HepG2 (cell line): Measurements from ENCODE around the gene CSNK1D. TPM values are rescaled to one million over a fixed set of nuclear protein-coding genes. Genes with fewer than 3 reads are reported as not detected.

Experiments used
- DPF2 ChIP-seq: sonication (generic); formaldehyde crosslinking; IDR thresholded peaks from 2 replicates; pipeline ENCODE4 v1.4.0; 2020; ENCODE audit warnings: mild to moderate bottlenecking, low read depth, missing genetic modification reagents, borderline replicate concordance
- EED ChIP-seq: sonication (generic); formaldehyde crosslinking; IDR thresholded peaks from 2 replicates; pipeline ENCODE4 v1.5.0; 2020; ENCODE audit warnings: mild to moderate bottlenecking, missing genetic modification reagents
- GATAD2A ChIP-seq: IDR thresholded peaks from 2 replicates; pipeline ENCODE4 v1.6.1; 2016
- GLI4 ChIP-seq: sonication (generic); formaldehyde crosslinking; IDR thresholded peaks from 2 replicates; pipeline ENCODE4 v1.5.1; 2020; ENCODE audit warnings: missing genetic modification reagents, mild to moderate bottlenecking, moderate library complexity, borderline replicate concordance
- JDP2 ChIP-seq: sonication (generic); formaldehyde crosslinking; IDR thresholded peaks from 2 replicates; pipeline ENCODE4 v1.8.1; 2022; ENCODE audit warnings: missing genetic modification reagents, borderline replicate concordance
- PHF5A ChIP-seq: IDR thresholded peaks from one replicate; pipeline ENCODE4 v1.6.1; 2018; ENCODE audit warnings: low read depth, missing genetic modification reagents; ENCODE audit not compliant: unreplicated experiment
- POLR2AphosphoS5 ChIP-seq: IDR thresholded peaks from 2 replicates; pipeline ENCODE4 v1.6.1; 2012; ENCODE audit warnings: low read depth, low read length
- RAD51 ChIP-seq: fragments of 450-650 bp; IDR thresholded peaks from 2 replicates; pipeline ENCODE4 v1.6.1; 2016; ENCODE audit warnings: borderline replicate concordance
- RCOR2 ChIP-seq: IDR thresholded peaks from 2 replicates; pipeline ENCODE4 v1.6.1; 2016; ENCODE audit warnings: missing biosample characterization, missing genetic modification reagents
- RXRB ChIP-seq: IDR thresholded peaks from 2 replicates; pipeline ENCODE4 v1.6.1; 2016; ENCODE audit warnings: borderline replicate concordance, missing genetic modification reagents, missing compliant biosample characterization
- SOX6 ChIP-seq, 2 experiments: fragments of 450-650 bp in 1 of 2; sonication (generic) in 1 of 2; formaldehyde crosslinking in 1 of 2; IDR thresholded peaks; 2 replicates each; pipeline versions ENCODE4 v1.4.0 to v1.6.1; 2017 to 2020; ENCODE audit warnings: antibody characterized with exemption in 1 of 2, mild to moderate bottlenecking in 1 of 2, missing genetic modification reagents in 1 of 2
- ZFP37 ChIP-seq: sonication (generic); formaldehyde crosslinking; IDR thresholded peaks from 2 replicates; pipeline ENCODE4 v1.4.0; 2020; ENCODE audit warnings: missing genetic modification reagents, borderline replicate concordance
- ZIK1 ChIP-seq: sonication (generic); formaldehyde crosslinking; IDR thresholded peaks from 2 replicates; pipeline ENCODE4 v1.5.0; 2020; ENCODE audit warnings: mild to moderate bottlenecking, low read depth, missing genetic modification reagents, borderline replicate concordance
- ZNF329 ChIP-seq: sonication (generic); formaldehyde crosslinking; IDR thresholded peaks from 2 replicates; pipeline ENCODE4 v1.9.0; 2021; ENCODE audit warnings: low read depth, mild to moderate bottlenecking, missing genetic modification reagents
- ZNF331 ChIP-seq: sonication (generic); formaldehyde crosslinking; IDR thresholded peaks from 2 replicates; pipeline ENCODE4 v1.4.0; 2020; ENCODE audit warnings: missing genetic modification reagents
- ZNF343 ChIP-seq: sonication (generic); formaldehyde crosslinking; IDR thresholded peaks from 2 replicates; pipeline ENCODE4 v1.4.0; 2020; ENCODE audit warnings: mild to moderate bottlenecking, missing genetic modification reagents
- ZNF432 ChIP-seq: sonication (generic); formaldehyde crosslinking; IDR thresholded peaks from 2 replicates; pipeline ENCODE4 v1.5.0; 2020; ENCODE audit warnings: missing genetic modification reagents, mild to moderate bottlenecking, borderline replicate concordance
- ZNF441 ChIP-seq: sonication (generic); formaldehyde crosslinking; IDR thresholded peaks from 2 replicates; pipeline ENCODE4 v1.7.0; 2021; ENCODE audit warnings: missing genetic modification reagents, borderline replicate concordance
- ZNF724P ChIP-seq: sonication (generic); formaldehyde crosslinking; IDR thresholded peaks from 2 replicates; pipeline ENCODE4 v1.8.0; 2022; ENCODE audit warnings: missing genetic modification reagents, borderline replicate concordance
- ZNF746 ChIP-seq: sonication (generic); formaldehyde crosslinking; IDR thresholded peaks from 2 replicates; pipeline ENCODE4 v1.8.0; 2022; ENCODE audit warnings: mild to moderate bottlenecking, missing genetic modification reagents
- ZNF790 ChIP-seq: sonication (generic); formaldehyde crosslinking; IDR thresholded peaks from 2 replicates; pipeline ENCODE4 v1.8.0; 2022; ENCODE audit warnings: missing genetic modification reagents, mild to moderate bottlenecking, borderline replicate concordance
- polyA plus RNA-seq, 8 experiments: library from polyadenylated mRNA; depleted of rRNA in 3 of 8; stranded (reverse) in 7 of 8; unstranded in 1 of 8; fragments of >200 nt; fragmentation: Illumina TruSeq in 4 of 8; extraction: Trizol in 4 of 8; gene quantifications; 2 replicates each; pipeline versions ENCODE4 v1.2.1 to v1.2.3, GENCODE V29; 2011 to 2016; ENCODE audit warnings: low read depth in 4 of 8, missing spikeins in 1 of 8, mixed read lengths in 1 of 8; ENCODE audit not compliant: insufficient read depth in 1 of 8
- total RNA-seq, 5 experiments: library from RNA; depleted of rRNA; stranded (reverse); fragments of >200 nt; fragmentation: Illumina TruSeq; extraction: Trizol; gene quantifications; 2 replicates each; pipeline ENCODE4 v1.2.3, GENCODE V29; 2016; ENCODE audit warnings: low read depth in 1 of 5
- TF ChIP-seq, protein P1 (sequence below): sonication (generic); formaldehyde crosslinking; IDR thresholded peaks from 2 replicates; pipeline ENCODE4 v1.8.0; 2022; ENCODE audit warnings: missing genetic modification reagents, low read depth, mild to moderate bottlenecking, borderline replicate concordance
- TF ChIP-seq, protein P2 (sequence below): fragments of 450-650 bp; IDR thresholded peaks from 2 replicates; pipeline ENCODE4 v1.6.1; 2017; ENCODE audit warnings: mild to moderate bottlenecking
- TF ChIP-seq, protein P3 (sequence below): sonication (generic); formaldehyde crosslinking; IDR thresholded peaks from 2 replicates; pipeline ENCODE4 v1.8.1; 2023; ENCODE audit warnings: missing genetic modification reagents, mild to moderate bottlenecking, borderline replicate concordance
- TF ChIP-seq, protein P4 (sequence below): IDR thresholded peaks from 2 replicates; pipeline ENCODE4 v1.6.1; 2016

The CSNK1D gene
- total and polyA plus RNA-seq, 2 of the 13 experiments (the other 11 are each of a cell fraction or from before 2014, with no cell fraction given), result 31.5 to 128 TPM

DNA sequence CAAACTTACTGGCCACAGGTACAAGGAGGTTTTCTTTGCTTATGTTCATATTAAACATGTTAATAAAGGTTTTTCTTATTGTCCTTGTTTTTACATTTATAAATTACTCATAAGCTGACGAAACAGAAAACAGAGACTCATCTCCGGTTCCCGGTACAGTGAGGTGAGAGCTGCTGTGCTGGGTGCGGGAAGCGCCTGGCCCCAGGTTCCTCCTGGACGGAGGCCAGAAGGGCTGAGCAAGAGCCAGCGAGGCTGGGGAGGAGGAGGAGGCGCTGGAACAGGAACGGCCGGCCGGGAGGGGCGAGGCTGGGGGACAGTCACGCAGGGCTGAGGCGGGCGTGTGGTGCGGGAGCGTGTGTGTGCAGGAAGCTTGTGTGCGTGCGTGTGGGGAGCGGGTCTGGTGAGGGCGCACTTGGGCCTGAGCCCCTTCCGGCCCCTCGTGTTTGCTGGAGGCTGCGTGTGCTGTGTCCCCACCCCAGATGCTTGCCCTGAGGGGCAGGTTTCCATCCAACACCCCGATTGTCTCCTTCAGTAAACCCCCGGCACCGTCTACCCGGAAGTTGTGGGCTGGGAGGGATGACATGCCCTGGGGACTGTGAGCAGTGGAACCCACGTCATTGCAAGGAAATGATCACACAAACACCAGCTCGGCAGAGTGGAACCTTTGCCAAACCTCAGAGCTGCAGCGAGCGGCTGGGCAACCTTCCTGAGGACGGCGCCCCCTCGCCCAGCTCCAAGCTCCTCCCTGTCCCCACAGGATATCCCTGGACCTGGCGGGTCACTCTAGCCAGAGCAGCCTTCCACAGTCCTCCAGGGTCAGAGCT lies 24.4 kb upstream of the CSNK1D start (continued):
- peak; percentile 41; the same call in 1 of the 2 replicates for TF ChIP-seq ZNF441 (CRISPR knock-in tag)
- no peak for TF ChIP-seq DPF2
- no peak for TF ChIP-seq JDP2 (CRISPR knock-in tag)
- TF ChIP-seq GATAD2A (CRISPR knock-in tag), result peak; percentile 63
- no peak for TF ChIP-seq ZFP37 (CRISPR knock-in tag)
- TF ChIP-seq SOX6 (IDR thresholded peaks at IDR 0.05), result no peak
- TF ChIP-seq SOX6 (CRISPR knock-in tag; IDR thresholded peaks at IDR 0.05), result peak; percentile 24
- no peak for TF ChIP-seq ZNF432
- no peak; the same call in 1 of the 2 replicates for TF ChIP-seq RCOR2 (CRISPR knock-in tag)
- no peak for TF ChIP-seq ZNF329
- TF ChIP-seq, protein P1, sequence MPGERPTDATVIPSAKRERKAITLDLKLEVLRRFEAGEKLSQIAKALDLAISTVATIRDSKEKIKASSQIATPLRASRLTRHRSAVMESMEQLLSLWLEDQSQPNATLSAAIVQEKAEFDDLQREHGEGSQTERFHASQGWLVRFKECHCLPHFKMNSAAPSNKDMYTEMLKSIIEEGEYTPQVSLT (CRISPR knock-in tag), result no peak
- no peak for TF ChIP-seq RAD51
- TF ChIP-seq ZNF343 (CRISPR knock-in tag), result no peak
- peak; percentile 3 for TF ChIP-seq PHF5A
- TF ChIP-seq, protein P2, sequence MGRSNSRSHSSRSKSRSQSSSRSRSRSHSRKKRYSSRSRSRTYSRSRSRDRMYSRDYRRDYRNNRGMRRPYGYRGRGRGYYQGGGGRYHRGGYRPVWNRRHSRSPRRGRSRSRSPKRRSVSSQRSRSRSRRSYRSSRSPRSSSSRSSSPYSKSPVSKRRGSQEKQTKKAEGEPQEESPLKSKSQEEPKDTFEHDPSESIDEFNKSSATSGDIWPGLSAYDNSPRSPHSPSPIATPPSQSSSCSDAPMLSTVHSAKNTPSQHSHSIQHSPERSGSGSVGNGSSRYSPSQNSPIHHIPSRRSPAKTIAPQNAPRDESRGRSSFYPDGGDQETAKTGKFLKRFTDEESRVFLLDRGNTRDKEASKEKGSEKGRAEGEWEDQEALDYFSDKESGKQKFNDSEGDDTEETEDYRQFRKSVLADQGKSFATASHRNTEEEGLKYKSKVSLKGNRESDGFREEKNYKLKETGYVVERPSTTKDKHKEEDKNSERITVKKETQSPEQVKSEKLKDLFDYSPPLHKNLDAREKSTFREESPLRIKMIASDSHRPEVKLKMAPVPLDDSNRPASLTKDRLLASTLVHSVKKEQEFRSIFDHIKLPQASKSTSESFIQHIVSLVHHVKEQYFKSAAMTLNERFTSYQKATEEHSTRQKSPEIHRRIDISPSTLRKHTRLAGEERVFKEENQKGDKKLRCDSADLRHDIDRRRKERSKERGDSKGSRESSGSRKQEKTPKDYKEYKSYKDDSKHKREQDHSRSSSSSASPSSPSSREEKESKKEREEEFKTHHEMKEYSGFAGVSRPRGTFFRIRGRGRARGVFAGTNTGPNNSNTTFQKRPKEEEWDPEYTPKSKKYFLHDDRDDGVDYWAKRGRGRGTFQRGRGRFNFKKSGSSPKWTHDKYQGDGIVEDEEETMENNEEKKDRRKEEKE, result no peak
- no peak for TF ChIP-seq GLI4 (CRISPR knock-in tag)
- no peak for TF ChIP-seq EED (CRISPR knock-in tag)
- TF ChIP-seq, protein P3, sequence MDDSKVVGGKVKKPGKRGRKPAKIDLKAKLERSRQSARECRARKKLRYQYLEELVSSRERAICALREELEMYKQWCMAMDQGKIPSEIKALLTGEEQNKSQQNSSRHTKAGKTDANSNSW (CRISPR knock-in tag), result no peak
- TF ChIP-seq ZIK1, result no peak
- no peak for TF ChIP-seq ZNF790
- TF ChIP-seq RXRB (CRISPR knock-in tag), result 0 out of 2 replicates have a peak, but pooled peaks have one; percentile 12
- TF ChIP-seq ZNF724P (CRISPR knock-in tag), result peak; percentile 86
- no peak for TF ChIP-seq POLR2AphosphoS5
- TF ChIP-seq ZNF331 (CRISPR knock-in tag), result no peak
- peak; percentile 78; the same call in 1 of the 2 replicates for TF ChIP-seq ZNF746 (CRISPR knock-in tag)
- TF ChIP-seq, protein P4, sequence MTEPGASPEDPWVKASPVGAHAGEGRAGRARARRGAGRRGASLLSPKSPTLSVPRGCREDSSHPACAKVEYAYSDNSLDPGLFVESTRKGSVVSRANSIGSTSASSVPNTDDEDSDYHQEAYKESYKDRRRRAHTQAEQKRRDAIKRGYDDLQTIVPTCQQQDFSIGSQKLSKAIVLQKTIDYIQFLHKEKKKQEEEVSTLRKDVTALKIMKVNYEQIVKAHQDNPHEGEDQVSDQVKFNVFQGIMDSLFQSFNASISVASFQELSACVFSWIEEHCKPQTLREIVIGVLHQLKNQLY (CRISPR knock-in tag), result no peak
